Stimulated activated CD4-positive, alpha-beta T cell treated with anti-CD3 and anti-CD28 coated beads, Interleukin-4, amount 100 ng/mL, for 24 hours (primary cell): ENCODE data around the gene PRR14.
"Not testable (repeated sequence)": the region's sequence is repeated elsewhere in the genome, so short reads cannot be mapped to it uniquely, and the experiment has no call there.

Experiments
- DNase-seq: peaks from one replicate; pipeline ENCODE4 v3.0.0-alpha.2; 2020

PRR14 gene

DNA sequence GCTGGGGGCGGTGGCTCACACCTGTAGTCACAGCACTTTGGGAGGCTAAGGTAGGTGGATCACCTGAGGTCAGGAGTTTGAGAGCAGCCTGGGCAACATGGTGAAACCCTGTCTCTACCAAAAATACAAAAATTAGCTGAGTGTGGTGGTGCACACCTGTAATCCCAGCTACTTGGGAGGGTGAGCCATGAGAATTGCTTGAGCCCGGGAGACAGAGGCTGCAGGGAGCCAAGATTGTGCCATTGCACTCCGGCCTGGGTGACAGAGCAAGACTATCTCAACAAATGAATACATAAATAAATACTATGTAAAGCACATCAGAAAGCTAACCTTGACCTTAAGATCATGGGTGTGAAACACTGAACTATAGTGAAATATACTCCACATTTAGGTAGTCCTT lies 45.9 kb downstream of the PRR14 start:
- DNase-seq = not testable (repeated sequence)

DNA sequence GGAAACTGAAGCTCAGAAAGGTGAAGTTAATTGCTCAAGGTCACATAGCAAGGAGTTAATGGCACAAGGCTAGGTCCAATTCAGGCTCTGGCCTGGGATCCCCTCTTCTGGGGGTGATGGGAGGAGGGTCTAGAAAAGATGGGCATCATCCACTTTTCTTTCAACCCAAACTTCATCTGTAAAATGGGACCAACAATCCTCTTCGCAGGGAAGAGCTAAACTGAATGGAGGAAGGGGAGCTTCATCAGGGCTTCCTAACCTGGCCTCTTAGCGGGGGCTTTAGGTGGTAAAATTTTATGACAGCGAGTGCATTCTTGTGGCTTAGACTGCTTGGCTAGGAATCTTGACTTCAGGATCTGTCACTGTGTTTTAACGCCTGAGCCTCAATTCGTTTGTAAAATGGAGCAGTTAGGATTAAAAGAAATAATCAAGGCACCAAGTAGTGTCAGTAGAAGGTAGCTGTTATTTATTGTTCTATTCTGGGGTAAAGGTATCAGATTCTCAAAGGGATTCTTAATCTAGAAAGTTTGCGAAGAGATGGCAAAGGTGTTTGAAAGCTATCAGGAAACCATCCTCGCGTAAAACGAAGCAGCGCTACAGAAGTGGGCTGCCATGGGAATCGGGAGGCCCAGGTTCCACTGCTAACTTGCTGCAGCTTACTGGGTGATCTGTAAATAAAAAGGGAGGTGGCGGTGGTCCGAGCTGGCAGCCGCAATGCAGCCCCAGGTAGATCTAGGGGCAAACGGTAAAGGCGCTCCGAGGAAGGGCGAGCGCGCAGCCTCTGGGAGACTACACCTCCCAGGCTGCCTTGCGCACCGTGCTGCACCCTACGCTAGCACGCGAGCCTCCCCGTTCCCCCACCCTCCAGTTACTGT lies 46.7 kb downstream of the PRR14 start:
- no peak for DNase-seq

DNA sequence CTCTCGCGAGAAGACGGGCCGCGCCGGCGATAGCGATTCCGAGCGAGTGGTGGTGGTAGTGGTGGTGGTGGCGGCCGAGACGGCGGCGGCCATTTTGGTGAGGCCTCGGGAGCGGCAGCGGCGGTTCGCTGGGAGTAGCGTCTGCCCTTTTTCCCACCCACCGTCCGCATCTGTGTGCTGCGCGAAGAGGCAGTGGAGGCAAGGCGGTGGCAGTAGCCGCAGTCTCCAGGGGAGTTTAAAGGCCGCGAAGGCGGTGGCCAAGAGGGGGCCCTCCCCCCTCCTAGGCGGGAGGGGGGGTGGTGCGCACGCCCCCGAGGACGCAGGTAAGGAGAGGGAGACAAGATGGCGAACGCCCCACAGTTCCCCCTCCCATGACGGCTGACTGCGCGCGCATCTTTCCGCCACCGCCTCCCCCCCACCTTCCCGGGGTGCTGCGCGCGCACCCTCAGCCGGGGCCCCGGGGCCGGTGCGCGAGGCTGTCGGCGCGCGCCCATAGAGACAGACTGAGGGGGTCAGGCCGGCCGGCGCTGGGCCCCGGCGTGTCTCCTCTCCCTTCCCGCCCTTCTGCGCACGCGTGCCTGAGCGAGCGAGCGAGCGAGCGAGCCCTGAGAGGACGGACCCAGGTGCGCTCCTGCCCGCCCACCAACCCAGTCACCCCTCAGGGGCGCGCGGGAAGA lies 47.5 kb downstream of the PRR14 start:
- DNase-seq = peak; percentile 99

DNA sequence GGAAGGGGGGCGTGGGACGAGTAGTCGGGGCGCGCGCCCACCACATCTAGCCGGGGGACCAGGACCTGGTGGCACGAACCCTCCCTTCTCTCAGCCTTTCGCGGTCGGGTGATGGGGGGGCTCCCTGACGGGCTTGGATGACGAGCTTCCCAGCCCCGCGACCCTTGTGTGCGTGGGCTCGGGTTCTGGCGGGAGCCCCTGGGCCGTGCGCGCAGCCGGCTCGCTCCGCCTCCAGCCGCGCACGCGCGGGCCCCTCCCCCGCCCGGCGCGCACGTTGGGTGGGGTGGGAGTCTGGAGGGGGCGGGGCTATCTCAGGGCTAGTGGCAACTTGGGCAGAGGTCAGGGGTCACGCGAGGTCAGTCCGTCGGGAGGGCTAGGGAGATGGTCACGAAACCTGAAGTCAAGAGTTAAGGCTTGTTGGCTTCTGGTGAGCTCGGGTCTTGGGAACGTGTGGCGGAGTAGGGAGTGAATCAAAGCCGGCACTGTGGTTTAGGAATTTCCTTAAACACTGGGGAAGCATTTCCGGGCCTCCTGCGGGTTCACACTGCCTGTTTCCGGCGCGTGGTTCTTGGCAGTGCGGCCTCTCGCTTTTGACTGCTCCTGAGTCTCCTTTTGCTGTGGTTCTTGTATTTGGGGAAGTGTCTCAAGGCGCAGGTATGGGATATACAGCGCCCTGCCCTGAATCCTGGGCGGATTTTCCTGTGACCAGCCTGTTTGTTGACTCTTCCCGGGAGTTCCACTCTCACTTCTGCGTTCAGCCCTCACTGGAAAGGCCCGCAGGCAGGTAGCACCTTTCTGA lies 48.3 kb downstream of the PRR14 start, which contains the start of gene SRCAP:
Gene SRCAP, plus strand, starts transcription at position 356 of the 799 bp plus-strand sequence. CDS start 1,654 bp downstream, outside the sequence.
- peak; percentile 82 for DNase-seq

DNA sequence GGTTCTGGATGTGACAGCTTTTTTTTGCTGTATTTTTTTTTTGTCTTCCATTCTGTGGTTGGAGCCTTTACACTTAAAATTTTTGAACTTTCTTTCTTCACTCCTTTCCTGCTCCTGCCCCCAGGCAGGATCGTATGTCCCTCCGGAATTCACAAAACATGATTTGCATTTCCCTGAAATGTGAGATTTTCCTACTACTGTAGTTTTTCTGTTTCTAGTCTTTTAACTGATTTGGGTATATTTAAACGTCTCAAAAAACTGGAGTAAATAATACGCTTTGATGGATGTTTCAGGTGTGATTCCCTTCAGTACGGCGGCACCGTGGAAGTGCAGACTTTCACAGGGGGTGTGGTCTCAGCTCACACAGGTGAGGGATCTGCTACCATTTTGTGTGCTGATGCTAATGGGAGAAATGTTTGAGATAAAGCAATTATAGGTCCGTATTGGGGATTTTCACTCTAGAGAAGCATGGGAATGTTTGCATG lies 48.9 kb downstream of the PRR14 start:
- no peak for DNase-seq

DNA sequence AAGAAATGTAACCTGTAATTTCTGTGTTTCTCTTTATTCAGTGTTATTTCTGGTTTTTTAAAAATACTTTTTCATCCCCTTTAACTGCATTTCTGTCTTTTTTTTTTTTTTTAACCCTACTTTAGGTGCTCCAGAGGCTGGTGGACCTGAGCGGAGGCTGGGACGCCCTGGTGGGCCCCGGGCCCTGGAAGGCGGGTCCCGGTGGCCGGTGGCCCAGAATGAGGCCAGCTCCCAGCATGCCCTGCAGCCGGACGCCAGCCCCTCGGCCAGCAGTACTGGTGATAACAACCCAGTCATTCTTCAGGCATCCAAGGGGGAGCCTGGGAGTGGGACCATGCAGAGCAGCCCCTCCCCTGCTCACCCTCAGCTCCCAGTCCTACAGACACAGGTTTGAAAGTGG lies 49.7 kb downstream of the PRR14 start:
- DNase-seq = no peak

DNA sequence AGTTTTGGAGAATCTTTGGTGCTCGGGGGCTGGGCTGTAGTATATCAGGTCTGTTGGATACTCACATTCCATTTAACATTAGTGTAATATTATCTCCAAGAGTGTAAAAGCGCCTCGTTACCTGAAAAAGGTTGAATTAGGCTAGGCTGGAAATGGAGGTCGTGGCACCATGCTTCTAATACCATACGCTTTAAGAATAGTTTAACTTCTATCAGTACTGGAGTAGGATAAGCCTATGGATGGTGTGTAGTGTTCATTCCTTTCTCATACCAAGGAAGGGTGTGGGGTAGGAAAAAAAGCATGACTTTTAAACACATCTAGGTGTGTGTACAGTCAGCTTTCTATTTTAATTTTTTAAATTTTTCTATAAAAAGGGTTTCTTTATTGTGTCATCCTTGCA lies 50.2 kb downstream of the PRR14 start:
- DNase-seq = no peak

DNA sequence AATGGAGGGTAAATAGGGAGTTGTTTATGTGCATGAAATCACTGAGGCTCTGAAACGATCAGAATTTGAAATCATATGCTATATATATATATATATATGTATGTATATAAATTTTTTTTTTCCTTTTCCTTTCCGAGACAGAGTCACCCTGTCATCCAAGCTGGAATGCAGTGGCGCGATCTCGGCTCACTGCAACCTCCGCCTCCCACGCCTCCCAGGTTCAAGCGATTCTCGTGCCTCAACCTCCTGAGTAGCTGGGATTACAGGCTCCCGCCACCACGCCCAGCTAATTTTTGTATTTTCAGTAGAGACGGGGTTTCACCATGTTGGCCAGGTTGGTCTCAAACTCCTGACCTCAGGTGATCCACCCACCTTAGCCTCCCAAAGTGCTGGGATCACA lies 52.3 kb downstream of the PRR14 start:
- DNase-seq = not testable (repeated sequence)

DNA sequence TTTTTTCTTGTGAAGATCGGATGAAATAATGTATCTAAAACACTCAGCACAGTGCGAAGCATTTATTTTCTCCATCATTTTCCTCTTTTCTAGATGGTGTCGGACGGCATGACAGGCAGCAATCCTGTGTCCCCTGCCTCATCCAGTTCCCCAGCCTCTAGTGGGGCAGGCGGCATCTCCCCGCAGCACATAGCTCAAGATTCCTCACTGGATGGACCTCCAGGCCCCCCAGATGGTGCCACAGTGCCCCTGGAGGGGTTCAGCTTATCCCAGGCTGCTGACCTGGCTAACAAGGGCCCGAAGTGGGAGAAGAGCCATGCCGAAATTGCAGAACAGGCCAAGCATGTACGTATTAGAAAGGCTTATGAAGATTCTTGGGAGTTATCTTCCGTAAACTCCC lies 53.2 kb downstream of the PRR14 start:
- DNase-seq = no peak
